GM19463 (cell line): ENCODE measurements around the gene ARHGAP23.

Experiments
- ATAC-seq: cut with Tn5 transposase; IDR thresholded peaks from one replicate; pipeline ENCODE4 v1.9.1; 2021; ENCODE audit warnings: mild to moderate bottlenecking, moderate library complexity; ENCODE audit not compliant: unreplicated experiment

ARHGAP23 gene

DNA sequence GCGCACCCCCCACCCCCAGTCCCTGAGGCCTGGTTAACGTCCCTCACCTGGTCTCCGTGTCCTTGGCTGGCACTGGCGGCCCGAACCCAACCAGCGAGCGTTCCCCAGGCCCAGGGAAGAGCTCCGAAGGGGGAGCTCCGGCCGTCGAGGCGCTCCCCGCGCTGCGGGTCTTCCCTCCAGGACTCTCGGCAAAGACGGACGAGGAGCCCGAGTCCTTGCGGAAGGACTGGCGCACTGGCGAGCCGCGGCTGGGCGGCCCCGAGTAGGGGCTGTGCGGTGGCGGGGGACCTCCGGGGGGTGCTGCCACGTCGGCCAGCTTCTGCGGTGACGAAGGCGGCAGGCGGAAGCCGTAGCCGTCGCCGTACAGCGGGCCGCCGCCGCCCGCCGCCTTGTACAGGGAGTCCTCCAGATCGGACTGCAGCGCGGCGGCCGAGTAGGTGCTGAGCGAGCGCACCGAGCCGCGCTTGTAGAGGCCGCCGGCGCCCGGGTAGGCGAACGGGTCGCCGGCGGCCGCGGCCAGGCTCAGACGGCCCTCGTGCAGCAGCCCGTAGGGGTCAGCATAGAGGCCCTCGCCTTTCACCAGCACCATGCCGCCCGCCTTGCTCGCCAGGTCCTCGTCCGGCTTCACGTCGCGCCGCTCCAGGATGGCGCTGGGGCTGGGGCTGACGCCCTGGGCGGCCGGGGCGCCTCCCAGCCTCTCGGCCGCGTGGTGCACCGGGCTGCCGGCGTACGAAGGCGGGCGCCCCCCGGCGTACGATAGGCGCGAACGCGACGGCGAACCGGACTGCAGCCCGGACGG is 133.4 kb downstream of the ARHGAP23 start:
- ATAC-seq: no peak
